Neutrophil (primary cell): ENCODE measurements around the gene DCC.
"Not testable (repeated sequence)": the region's sequence is repeated elsewhere in the genome, so short reads cannot be mapped to it uniquely, and the experiment has no call there.

Experiments
- H3K27ac ChIP-seq: fragments of 200-600 bp; sonication (generic); 2 replicates; pipeline ENCODE4 v1.5.1; 2016; ENCODE audit warnings: mild to moderate bottlenecking, moderate library complexity
- H3K27me3 ChIP-seq: fragments of 200-600 bp; sonication (generic); 2 replicates; pipeline ENCODE4 v1.6.0; 2016; ENCODE audit warnings: mild to moderate bottlenecking
- H3K36me3 ChIP-seq: fragments of 200-600 bp; sonication (generic); 2 replicates; pipeline ENCODE4 v1.5.1; 2017
- H3K4me1 ChIP-seq, 2 experiments: fragments of 200-600 bp in 1 of 2; sonication (generic) in 1 of 2; 1 replicate in 1 of 2; 2 replicates in 1 of 2; pipeline versions ENCODE4 v1.5.1 to v1.6.1; 2013 to 2016; ENCODE audit warnings: low read depth in 1 of 2, low read length in 1 of 2, mild to moderate bottlenecking in 1 of 2, moderate library complexity in 1 of 2; ENCODE audit not compliant: control insufficient read depth in 1 of 2, insufficient read depth in 1 of 2
- H3K4me3 ChIP-seq, 2 experiments: fragments of 200-600 bp in 1 of 2; sonication (generic) in 1 of 2; 1 replicate in 1 of 2; 2 replicates in 1 of 2; pipeline ENCODE4 v1.5.1; 2013 to 2016; ENCODE audit warnings: low read depth in 1 of 2, low read length in 1 of 2, mild to moderate bottlenecking in 1 of 2, moderate library complexity in 1 of 2
- H3K9me3 ChIP-seq: fragments of 200-600 bp; sonication (generic); 2 replicates; pipeline ENCODE4 v1.5.1; 2016
- TF ChIP-seq, protein P1 (sequence below): fragments of 200-600 bp; sonication (generic); IDR thresholded peaks from 2 replicates; pipeline ENCODE4 v1.5.1; 2016; ENCODE audit warnings: antibody characterized with exemption

Gene DCC

GRCh38 chr18:52348209-52348608 is 8.2 kb downstream of the DCC start:
- Histone ChIP-seq H3K4me3 (no peak overlapping the region), H3K4me1 (no peaks in the 10 kb centered on the region), H3K36me3 (no peaks in the 10 kb centered on the region), H3K27me3 (peaks cover 13% of the 10 kb centered on the region), H3K27ac (no peak overlapping the region), H3K9me3 (no peaks in the 10 kb centered on the region)
- TF ChIP-seq, protein P1, sequence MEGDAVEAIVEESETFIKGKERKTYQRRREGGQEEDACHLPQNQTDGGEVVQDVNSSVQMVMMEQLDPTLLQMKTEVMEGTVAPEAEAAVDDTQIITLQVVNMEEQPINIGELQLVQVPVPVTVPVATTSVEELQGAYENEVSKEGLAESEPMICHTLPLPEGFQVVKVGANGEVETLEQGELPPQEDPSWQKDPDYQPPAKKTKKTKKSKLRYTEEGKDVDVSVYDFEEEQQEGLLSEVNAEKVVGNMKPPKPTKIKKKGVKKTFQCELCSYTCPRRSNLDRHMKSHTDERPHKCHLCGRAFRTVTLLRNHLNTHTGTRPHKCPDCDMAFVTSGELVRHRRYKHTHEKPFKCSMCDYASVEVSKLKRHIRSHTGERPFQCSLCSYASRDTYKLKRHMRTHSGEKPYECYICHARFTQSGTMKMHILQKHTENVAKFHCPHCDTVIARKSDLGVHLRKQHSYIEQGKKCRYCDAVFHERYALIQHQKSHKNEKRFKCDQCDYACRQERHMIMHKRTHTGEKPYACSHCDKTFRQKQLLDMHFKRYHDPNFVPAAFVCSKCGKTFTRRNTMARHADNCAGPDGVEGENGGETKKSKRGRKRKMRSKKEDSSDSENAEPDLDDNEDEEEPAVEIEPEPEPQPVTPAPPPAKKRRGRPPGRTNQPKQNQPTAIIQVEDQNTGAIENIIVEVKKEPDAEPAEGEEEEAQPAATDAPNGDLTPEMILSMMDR = no peak

GRCh38 chr18:52349498-52349897 is 9.5 kb downstream of the DCC start:
- TF ChIP-seq, protein P1 = no peak
- Histone ChIP-seq H3K9me3 (no peaks in the 10 kb centered on the region), H3K27ac (no peak overlapping the region), H3K4me3 (no peak overlapping the region), H3K27me3 (peaks cover under 1% of the 10 kb centered on the region), H3K36me3 (no peaks in the 10 kb centered on the region), H3K4me1 (no peaks in the 10 kb centered on the region)

- H3K9me3 ChIP-seq = no peaks in the 10 kb centered on the region
- no peaks in the 10 kb centered on the region for H3K4me1 ChIP-seq
- H3K4me3 ChIP-seq = no peak overlapping the region
- no peak overlapping the region for H3K27ac ChIP-seq
- no peaks in the 10 kb centered on the region for H3K36me3 ChIP-seq
- H3K27me3 ChIP-seq = no peaks in the 10 kb centered on the region
- TF ChIP-seq, protein P1 = no peak
These were observed 12.9 kb downstream of the DCC start for GRCh38 chr18:52352920-52353319.

DNA sequence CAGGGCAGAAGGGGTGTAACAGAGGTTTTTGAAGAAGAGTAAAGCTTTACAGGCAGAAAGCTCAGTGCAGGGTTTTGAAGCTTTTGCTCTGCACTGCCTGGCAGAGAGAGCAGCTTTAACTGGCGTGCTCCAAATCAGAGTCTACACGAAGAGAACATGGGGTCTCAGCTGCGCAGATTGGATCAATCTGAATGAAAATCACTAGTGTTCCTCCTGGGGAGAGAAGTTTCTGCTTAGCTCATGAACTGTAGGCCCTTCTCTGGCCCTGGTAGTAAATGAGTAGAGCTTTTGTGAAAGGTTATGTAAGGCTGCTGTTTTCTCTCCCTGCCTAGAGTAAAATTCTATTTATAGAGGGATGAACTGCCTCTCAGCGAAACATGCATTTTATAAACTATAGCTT is 13.6 kb downstream of the DCC start:
- TF ChIP-seq, protein P1 = no peak
- Histone ChIP-seq H3K4me1 (no peaks in the 10 kb centered on the region), H3K4me3 (no peak overlapping the region), H3K9me3 (no peaks in the 10 kb centered on the region), H3K27ac (no peak overlapping the region), H3K36me3 (no peaks in the 10 kb centered on the region), H3K27me3 (no peaks in the 10 kb centered on the region)

DNA sequence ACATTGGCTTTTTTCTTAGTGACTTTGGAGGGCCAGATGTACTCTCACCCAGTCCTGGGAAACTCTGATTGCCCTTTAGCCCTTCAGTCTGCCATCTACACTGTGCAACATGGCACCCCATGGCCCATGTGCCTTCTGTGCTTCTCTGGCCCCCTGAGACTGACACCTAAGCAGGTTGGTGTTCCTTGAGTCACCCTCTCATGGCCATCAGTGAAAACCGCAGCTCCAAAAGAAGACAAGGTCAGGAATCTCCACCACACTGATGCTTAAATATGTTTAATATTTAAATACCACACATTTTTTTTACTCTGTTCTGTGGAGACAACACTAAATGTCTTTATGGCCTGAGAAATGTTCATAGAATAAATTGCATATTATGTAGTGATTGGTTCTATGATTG is 23.9 kb downstream of the DCC start:
- TF ChIP-seq, protein P1 = no peak
- H3K4me1 ChIP-seq = no peaks in the 10 kb centered on the region
- no peaks in the 10 kb centered on the region for H3K9me3 ChIP-seq
- no peak overlapping the region for H3K27ac ChIP-seq
- H3K27me3 ChIP-seq = no peaks in the 10 kb centered on the region
- H3K36me3 ChIP-seq = no peaks in the 10 kb centered on the region
- no peak overlapping the region for H3K4me3 ChIP-seq

DNA sequence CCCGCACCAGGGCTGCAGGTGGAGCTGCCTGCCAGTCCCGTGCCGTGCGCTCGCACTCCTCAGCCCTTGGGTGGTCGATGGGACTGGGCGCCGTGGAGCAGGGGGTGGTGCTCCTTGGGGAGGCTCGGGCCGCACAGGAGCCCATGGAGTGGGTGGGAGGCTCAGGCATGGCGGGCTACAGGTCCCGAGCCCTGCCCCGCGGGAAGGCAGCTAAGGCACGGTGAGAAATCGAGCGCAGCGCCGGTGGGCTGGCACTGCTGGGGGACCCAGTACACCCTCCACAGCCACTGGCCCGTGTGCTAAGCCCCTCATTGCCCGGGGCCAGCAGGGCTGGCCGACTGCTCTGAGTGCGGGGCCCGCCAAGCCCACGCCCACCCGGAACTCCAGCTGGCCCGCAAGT is 26.9 kb downstream of the DCC start:
- H3K4me1 ChIP-seq, H3K27ac ChIP-seq, H3K9me3 ChIP-seq, H3K27me3 ChIP-seq, H3K4me3 ChIP-seq, H3K36me3 ChIP-seq: not testable (repeated sequence)
